ENCODE measurements around the gene ADARB1.

GRCh38 chr21:45231705-45232104 lies 157.3 kb downstream of the ADARB1 start:
- TF ChIP-seq ZNF837 (tag by site-specific recombination; IDR thresholded peaks at IDR 0.05): no peak
- TF ChIP-seq ZNF211 (tag by site-specific recombination; IDR thresholded peaks at IDR 0.05; ENCODE audit: low read depth): no peak
- TF ChIP-seq ZBTB20 (tag by site-specific recombination; IDR thresholded peaks at IDR 0.05): no peak
- TF ChIP-seq CTCF (tag by site-specific recombination; IDR thresholded peaks at IDR 0.05): no peak
- no peak for TF ChIP-seq SALL2 (tag by site-specific recombination; IDR thresholded peaks at IDR 0.05; ENCODE audit: borderline replicate concordance)
- TF ChIP-seq ZNF830 (tag by site-specific recombination; IDR thresholded peaks at IDR 0.05; ENCODE audit: low read depth): no peak
